NCI-H2171 (cell line): ENCODE results near the gene UGT2B7.

Source experiments
- DNase-seq: peaks from one replicate; lab custom pipeline; 2025; lab: John Stamatoyannopoulos, UW

The UGT2B7 gene

DNA sequence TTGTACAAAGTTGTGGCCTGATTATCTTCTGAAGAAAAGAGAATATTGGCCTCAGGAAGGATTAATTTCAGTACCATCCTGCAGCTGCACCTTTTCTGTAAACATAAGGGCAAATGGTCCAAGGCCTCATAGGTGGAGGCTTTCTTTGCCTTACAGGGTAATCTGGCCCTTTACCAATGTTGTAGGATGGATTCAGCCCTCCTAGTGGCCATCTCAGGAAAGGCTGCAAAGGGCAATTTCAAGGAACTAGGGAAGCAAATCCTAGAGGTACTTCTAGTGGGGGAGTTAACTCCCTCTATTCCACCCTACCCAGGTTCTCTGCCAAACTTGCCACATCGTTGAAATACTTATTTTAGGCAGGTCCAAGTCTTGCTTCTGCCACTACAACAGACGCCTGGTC, 60.6 kb downstream of the UGT2B7 start:
- DNase-seq = no peak
